K562 (cell line): ENCODE results near the gene GARNL3. TPM values are rescaled to one million over a fixed set of nuclear protein-coding genes. Genes with fewer than 3 reads are reported as not detected.

Experiments
- ATAC-seq: fragments of 200-7000 bp; cut with Tn5 transposase; 3 replicates; pipeline ENCODE4 v1.9.1; 2020; ENCODE audit warnings: moderate library complexity
- BruUV-seq: library from RNA; stranded (reverse); fragments of 400-500 nt; replicated peaks from 2 replicates; lab custom pipeline; 2021; lab: Mats Ljungman, UMichigan
- CTCF ChIA-PET: fragments of 300-600 bp; formaldehyde crosslinking; extraction: SDS; loops from one replicate; lab custom pipeline; 2021; ENCODE audit warnings: low intra/inter-chr PET ratio; lab: Yijun Ruan, JAX
- POLR2A ChIA-PET: fragments of 300-600, 350-650 bp; sonication (Branson Sonifier 250); formaldehyde crosslinking; extraction: SDS; loops from one replicate; lab custom pipeline; 2021; ENCODE audit warnings: antibody characterized with exemption, inconsistent platforms; lab: Yijun Ruan, JAX
- DNase-seq, 4 experiments: peaks; one replicate each; pipeline versions ENCODE4 v3.0.0 to v3.0.0-alpha.2; 2011 to 2018; ENCODE audit warnings: low spot score in 3 of 4, mixed read lengths in 3 of 4; ENCODE audit errors: extremely low read depth in 1 of 4
- FAIRE-seq: peaks from 2 replicates; lab custom pipeline; 2011; peaks lifted over from hg19 to GRCh38; lab: Jason Lieb, UNC
- H2AFZ ChIP-seq: 2 replicates; pipeline ENCODE4 v1.6.0; 2011; ENCODE audit warnings: low read depth, low read length, control low read depth, inconsistent platforms
- H3K27ac ChIP-seq: fragments of 200-600 bp; 3 replicates; pipeline ENCODE4 v1.8.0; 2011; ENCODE audit warnings: low read depth, mild to moderate bottlenecking, control low read depth, inconsistent platforms, low read length, moderate library complexity, mixed read lengths; ENCODE audit errors: extremely low read depth
- H3K27me3 ChIP-seq, 2 experiments: fragments of 300-600 bp in 1 of 2; 2 replicates in 1 of 2; 3 replicates in 1 of 2; pipeline versions ENCODE4 v1.6.0 to v1.8.0; 2011; ENCODE audit warnings: inconsistent platforms in 2 of 2, low read length in 2 of 2, mild to moderate bottlenecking in 1 of 2, mixed read lengths in 1 of 2, moderate library complexity in 1 of 2; ENCODE audit not compliant: control insufficient read depth in 2 of 2, insufficient read depth in 2 of 2
- H3K36me3 ChIP-seq: fragments of 300-600 bp; 3 replicates; pipeline ENCODE4 v1.8.0; 2011; ENCODE audit warnings: mild to moderate bottlenecking, low read length, inconsistent platforms; ENCODE audit not compliant: control insufficient read depth, insufficient read depth
- H3K4me1 ChIP-seq, 2 experiments: fragments of 200-600 bp in 1 of 2; replicated peaks in 1 of 2; 2 replicates in 1 of 2; 3 replicates in 1 of 2; pipeline versions ENCODE4 v1.5.1 to v1.8.0; 2011; ENCODE audit warnings: inconsistent platforms in 2 of 2, low read length in 2 of 2, mild to moderate bottlenecking in 1 of 2, mixed read lengths in 1 of 2, moderate library complexity in 1 of 2; ENCODE audit not compliant: control insufficient read depth in 2 of 2, insufficient read depth in 2 of 2
- H3K4me2 ChIP-seq: 2 replicates; pipeline ENCODE4 v1.6.1; 2011; ENCODE audit warnings: low read length, control low read depth, inconsistent platforms, mixed read lengths; ENCODE audit not compliant: insufficient read depth
- H3K4me3 ChIP-seq: fragments of 200-600 bp; sonication (generic), shearing (Covaris generic); 2 replicates; pipeline ENCODE4 v1.5.1; 2016; ENCODE audit warnings: control low read depth, inconsistent platforms
- H3K79me2 ChIP-seq: fragments of 200-600 bp; 3 replicates; pipeline ENCODE4 v1.8.0; 2011; ENCODE audit warnings: low read length, inconsistent platforms; ENCODE audit not compliant: control insufficient read depth, insufficient read depth
- H3K9ac ChIP-seq, 2 experiments: 2 replicates each; pipeline versions ENCODE4 v1.6.0 to v1.6.1; 2011; ENCODE audit warnings: low read depth in 2 of 2, low read length in 2 of 2, control low read depth in 1 of 2, inconsistent platforms in 1 of 2, mild to moderate bottlenecking in 1 of 2, mixed read lengths in 1 of 2; ENCODE audit not compliant: insufficient read depth in 1 of 2
- H3K9me1 ChIP-seq: one replicate; pipeline ENCODE4 v1.6.0; 2011; ENCODE audit warnings: inconsistent platforms, mild to moderate bottlenecking, low read length, moderate library complexity; ENCODE audit not compliant: control insufficient read depth, insufficient read depth
- H3K9me3 ChIP-seq: replicated peaks from 2 replicates; pipeline ENCODE4 v1.5.1; 2011; ENCODE audit warnings: low read depth, low read length, inconsistent platforms; ENCODE audit not compliant: control insufficient read depth, insufficient read depth
- H4K20me1 ChIP-seq: replicated peaks from 2 replicates; pipeline ENCODE4 v1.6.1; 2011; ENCODE audit warnings: low read length, inconsistent platforms, mixed read lengths; ENCODE audit not compliant: control insufficient read depth, insufficient read depth
- DIDO1 ChIP-seq: fragments of 450-650 bp; IDR thresholded peaks from 2 replicates; pipeline ENCODE4 v1.6.1; 2016; ENCODE audit warnings: low read depth, missing biosample characterization, missing genetic modification characterization
- FIP1L1 ChIP-seq: fragments of 200-400 bp; formaldehyde crosslinking; IDR thresholded peaks from 2 replicates; pipeline ENCODE4 v1.6.1; 2018; ENCODE audit warnings: mild to moderate bottlenecking, low read depth, low read length; ENCODE audit not compliant: poor library complexity, severe bottlenecking
- FOXJ3 ChIP-seq: sonication (generic); formaldehyde crosslinking; IDR thresholded peaks from 2 replicates; pipeline ENCODE4 v1.4.0; 2020; ENCODE audit warnings: mild to moderate bottlenecking, missing genetic modification reagents
- FOXK1 ChIP-seq: sonication (generic); formaldehyde crosslinking; IDR thresholded peaks from 2 replicates; pipeline ENCODE4 v1.8.0; 2022; ENCODE audit warnings: missing genetic modification reagents, mild to moderate bottlenecking, borderline replicate concordance
- GTF2A2 ChIP-seq: IDR thresholded peaks from 2 replicates; pipeline ENCODE4 v1.6.1; 2016; ENCODE audit warnings: mild to moderate bottlenecking, missing genetic modification characterization, missing compliant biosample characterization
- NBN ChIP-seq: fragments of 450-650 bp; IDR thresholded peaks from 2 replicates; pipeline ENCODE4 v1.6.1; 2016; ENCODE audit warnings: low read depth, mild to moderate bottlenecking
- PHTF2 ChIP-seq: fragments of 250-450 bp; sonication (Bioruptor Pico); IDR thresholded peaks from 2 replicates; pipeline ENCODE4 v1.5.0; 2021; ENCODE audit warnings: mild to moderate bottlenecking
- WGBS: fragments of 100-300 bp; shearing (Covaris generic); methylation state at CpG from one replicate; pipeline ENCODE4 v1.1.6; 2016; ENCODE audit warnings: low coverage, mixed read lengths; ENCODE audit not compliant: insufficient coverage; ENCODE audit errors: missing lambda C conversion rate; 5-methylcytosine and 5-hydroxymethylcytosine counted together
- in situ Hi-C: fragments of 300-500 bp; cut with MboI; formaldehyde crosslinking; loops from 4 replicates; pipeline ENCODE4 v1.15.0; 2018; ENCODE audit warnings: inconsistent platforms, mixed read lengths
- intact Hi-C: fragments of 100-400 bp; cut with micrococcal nuclease; formaldehyde crosslinking; loops from 2 replicates; pipeline ENCODE4 v1.14.2; 2022
- polyA plus RNA-seq, 8 experiments: library from polyadenylated mRNA; depleted of rRNA in 4 of 8; stranded (reverse) in 5 of 8; unstranded in 3 of 8; fragments of >200 nt; fragmentation: Nextera tagmentation in 2 of 8; fragmentation: Illumina TruSeq in 1 of 8; extraction: Ambion mirVana in 2 of 8; extraction: Trizol in 1 of 8; gene quantifications; 2 replicates each; pipeline versions ENCODE4 v1.2.1 to v1.2.3, GENCODE V29; 2011 to 2014; ENCODE audit warnings: inconsistent platforms in 1 of 8, missing spikeins in 1 of 8
- total RNA-seq, 7 experiments: library from RNA; depleted of rRNA in 6 of 7; stranded (reverse); fragments of >200 nt in 6 of 7; fragmentation: Illumina TruSeq in 2 of 7; extraction: Trizol in 2 of 7; gene quantifications; 2 replicates each; pipeline versions ENCODE4 v1.2.1 to v1.2.3, GENCODE V29; 2011 to 2021; ENCODE audit warnings: low replicate concordance in 1 of 7
- TF ChIP-seq, protein P1 (sequence below): fragments of 250-450 bp; sonication (Bioruptor Pico); IDR thresholded peaks from 2 replicates; pipeline ENCODE4 v1.4.0; 2020; ENCODE audit warnings: mild to moderate bottlenecking
- TF ChIP-seq, protein P2 (sequence below): fragments of 250-450 bp; sonication (Bioruptor Pico); IDR thresholded peaks from 2 replicates; pipeline ENCODE4 v1.6.1; 2021; ENCODE audit warnings: mild to moderate bottlenecking
- TF ChIP-seq, protein P3 (sequence below): fragments of 450-650 bp; IDR thresholded peaks from 2 replicates; pipeline ENCODE4 v1.6.1; 2016; ENCODE audit warnings: missing biosample characterization, missing genetic modification characterization
- TF ChIP-seq, protein P4 (sequence below): sonication (generic); formaldehyde crosslinking; IDR thresholded peaks from 2 replicates; pipeline ENCODE4 v1.8.1; 2022; ENCODE audit warnings: missing genetic modification reagents
- TF ChIP-seq, protein P5 (sequence below): sonication (generic); formaldehyde crosslinking; IDR thresholded peaks from 2 replicates; pipeline ENCODE4 v1.8.0; 2022; ENCODE audit warnings: missing genetic modification reagents, mild to moderate bottlenecking, borderline replicate concordance

Gene GARNL3
- total and polyA plus RNA-seq, 9 of the 15 experiments (the other 6 are each of a cell fraction or from before 2014, with no cell fraction given), result 0.35 to 2.7 (median 1.6) TPM

DNA sequence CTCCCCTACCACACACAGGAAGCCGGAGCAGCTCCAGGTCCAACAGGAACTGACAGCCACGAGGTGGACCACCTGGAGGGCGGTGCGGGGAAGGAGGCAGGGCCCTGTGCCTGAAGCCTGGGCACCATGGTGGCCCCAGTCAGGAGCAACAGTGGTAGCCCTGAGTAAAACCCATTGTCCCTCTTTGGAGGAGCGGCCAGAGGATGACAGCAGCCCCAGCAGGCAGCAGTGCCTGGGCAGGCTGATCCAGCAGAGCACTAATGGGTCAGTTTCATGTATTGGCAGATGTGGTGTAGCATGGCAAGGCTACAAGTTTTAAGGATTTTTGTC is 47.7 kb upstream of the GARNL3 start:
- in situ Hi-C loops (loop anchor here (10.0 kb wide), 1 partner anchor 708 kb away; no protein-coding TSS in a partner anchor), intact Hi-C loops (loop anchor here (5.0 kb wide), 2 partner anchors 180 to 280 kb away; partner anchors contain the start of gene SLC2A8)
- Histone ChIP-seq H3K4me3 (no peak overlapping the region), H4K20me1 (0 out of 2 replicates have a peak, but pooled peaks cover 3% of the 10 kb centered on the region), H3K9me3 (no peaks in the 10 kb centered on the region), H2AFZ (no peak overlapping the region), H3K79me2 (no peaks in the 10 kb centered on the region), H3K27me3 (peaks cover 26 to 73% of the 10 kb centered on the region in 2 experiments), H3K4me1 (peaks cover 0 to 3% of the 10 kb centered on the region in 2 experiments; a peak in 1 of 5 replicates), H3K27ac (no peak overlapping the region), H3K36me3 (no peaks in the 10 kb centered on the region), H3K4me2 (no peak overlapping the region)
- POLR2A ChIA-PET, result no interaction called here
- FAIRE-seq (no peak), ATAC-seq (no peak), DNase-seq (no peak)
- CTCF ChIA-PET, result no interaction called here
- WGBS, result 11% methylated on average over 5 of the region's 5 CpGs
- BruUV-seq, result no TSS peak
- TF ChIP-seq, protein P1, sequence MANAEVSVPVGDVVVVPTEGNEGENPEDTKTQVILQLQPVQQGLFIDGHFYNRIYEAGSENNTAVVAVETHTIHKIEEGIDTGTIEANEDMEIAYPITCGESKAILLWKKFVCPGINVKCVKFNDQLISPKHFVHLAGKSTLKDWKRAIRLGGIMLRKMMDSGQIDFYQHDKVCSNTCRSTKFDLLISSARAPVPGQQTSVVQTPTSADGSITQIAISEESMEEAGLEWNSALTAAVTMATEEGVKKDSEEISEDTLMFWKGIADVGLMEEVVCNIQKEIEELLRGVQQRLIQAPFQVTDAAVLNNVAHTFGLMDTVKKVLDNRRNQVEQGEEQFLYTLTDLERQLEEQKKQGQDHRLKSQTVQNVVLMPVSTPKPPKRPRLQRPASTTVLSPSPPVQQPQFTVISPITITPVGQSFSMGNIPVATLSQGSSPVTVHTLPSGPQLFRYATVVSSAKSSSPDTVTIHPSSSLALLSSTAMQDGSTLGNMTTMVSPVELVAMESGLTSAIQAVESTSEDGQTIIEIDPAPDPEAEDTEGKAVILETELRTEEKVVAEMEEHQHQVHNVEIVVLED (CRISPR knock-in tag), result no peak
- TF ChIP-seq FOXK1 (CRISPR knock-in tag), result no peak
- TF ChIP-seq, protein P2, sequence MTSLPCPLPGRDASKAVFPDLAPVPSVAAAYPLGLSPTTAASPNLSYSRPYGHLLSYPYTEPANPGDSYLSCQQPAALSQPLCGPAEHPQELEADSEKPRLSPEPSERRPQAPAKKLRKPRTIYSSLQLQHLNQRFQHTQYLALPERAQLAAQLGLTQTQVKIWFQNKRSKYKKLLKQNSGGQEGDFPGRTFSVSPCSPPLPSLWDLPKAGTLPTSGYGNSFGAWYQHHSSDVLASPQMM (CRISPR knock-in tag), result no peak
- TF ChIP-seq FOXJ3 (CRISPR knock-in tag), result no peak
- no peak for TF ChIP-seq FIP1L1
- TF ChIP-seq, protein P3, sequence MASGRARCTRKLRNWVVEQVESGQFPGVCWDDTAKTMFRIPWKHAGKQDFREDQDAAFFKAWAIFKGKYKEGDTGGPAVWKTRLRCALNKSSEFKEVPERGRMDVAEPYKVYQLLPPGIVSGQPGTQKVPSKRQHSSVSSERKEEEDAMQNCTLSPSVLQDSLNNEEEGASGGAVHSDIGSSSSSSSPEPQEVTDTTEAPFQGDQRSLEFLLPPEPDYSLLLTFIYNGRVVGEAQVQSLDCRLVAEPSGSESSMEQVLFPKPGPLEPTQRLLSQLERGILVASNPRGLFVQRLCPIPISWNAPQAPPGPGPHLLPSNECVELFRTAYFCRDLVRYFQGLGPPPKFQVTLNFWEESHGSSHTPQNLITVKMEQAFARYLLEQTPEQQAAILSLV (tag), result no peak
- TF ChIP-seq, protein P4, sequence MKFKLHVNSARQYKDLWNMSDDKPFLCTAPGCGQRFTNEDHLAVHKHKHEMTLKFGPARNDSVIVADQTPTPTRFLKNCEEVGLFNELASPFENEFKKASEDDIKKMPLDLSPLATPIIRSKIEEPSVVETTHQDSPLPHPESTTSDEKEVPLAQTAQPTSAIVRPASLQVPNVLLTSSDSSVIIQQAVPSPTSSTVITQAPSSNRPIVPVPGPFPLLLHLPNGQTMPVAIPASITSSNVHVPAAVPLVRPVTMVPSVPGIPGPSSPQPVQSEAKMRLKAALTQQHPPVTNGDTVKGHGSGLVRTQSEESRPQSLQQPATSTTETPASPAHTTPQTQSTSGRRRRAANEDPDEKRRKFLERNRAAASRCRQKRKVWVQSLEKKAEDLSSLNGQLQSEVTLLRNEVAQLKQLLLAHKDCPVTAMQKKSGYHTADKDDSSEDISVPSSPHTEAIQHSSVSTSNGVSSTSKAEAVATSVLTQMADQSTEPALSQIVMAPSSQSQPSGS (CRISPR knock-in tag), result no peak
- no peak for TF ChIP-seq DIDO1 (tag)
- no peak for TF ChIP-seq PHTF2 (CRISPR knock-in tag)
- no peak for TF ChIP-seq GTF2A2
- TF ChIP-seq, protein P5, sequence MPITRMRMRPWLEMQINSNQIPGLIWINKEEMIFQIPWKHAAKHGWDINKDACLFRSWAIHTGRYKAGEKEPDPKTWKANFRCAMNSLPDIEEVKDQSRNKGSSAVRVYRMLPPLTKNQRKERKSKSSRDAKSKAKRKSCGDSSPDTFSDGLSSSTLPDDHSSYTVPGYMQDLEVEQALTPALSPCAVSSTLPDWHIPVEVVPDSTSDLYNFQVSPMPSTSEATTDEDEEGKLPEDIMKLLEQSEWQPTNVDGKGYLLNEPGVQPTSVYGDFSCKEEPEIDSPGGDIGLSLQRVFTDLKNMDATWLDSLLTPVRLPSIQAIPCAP (CRISPR knock-in tag), result no peak
- no peak for TF ChIP-seq NBN
- TF ChIP-seq, all 486 proteins: peak for 0
- Histone ChIP-seq H3K9ac (peak overlapping the region in 1 of 2 experiments; percentile 6; a peak in 1 of 4 replicates), H3K9me1 (no peaks in the 10 kb centered on the region)
